ENCODE measurements around the gene KLF6. TPM values are rescaled to one million over a fixed set of nuclear protein-coding genes. Genes with fewer than 3 reads are reported as not detected.

Gene KLF6
- total RNA-seq (2022; extraction: Qiagen RNA extraction) = 99.2 to 144 TPM (median 135 TPM) in 5 replicates

DNA sequence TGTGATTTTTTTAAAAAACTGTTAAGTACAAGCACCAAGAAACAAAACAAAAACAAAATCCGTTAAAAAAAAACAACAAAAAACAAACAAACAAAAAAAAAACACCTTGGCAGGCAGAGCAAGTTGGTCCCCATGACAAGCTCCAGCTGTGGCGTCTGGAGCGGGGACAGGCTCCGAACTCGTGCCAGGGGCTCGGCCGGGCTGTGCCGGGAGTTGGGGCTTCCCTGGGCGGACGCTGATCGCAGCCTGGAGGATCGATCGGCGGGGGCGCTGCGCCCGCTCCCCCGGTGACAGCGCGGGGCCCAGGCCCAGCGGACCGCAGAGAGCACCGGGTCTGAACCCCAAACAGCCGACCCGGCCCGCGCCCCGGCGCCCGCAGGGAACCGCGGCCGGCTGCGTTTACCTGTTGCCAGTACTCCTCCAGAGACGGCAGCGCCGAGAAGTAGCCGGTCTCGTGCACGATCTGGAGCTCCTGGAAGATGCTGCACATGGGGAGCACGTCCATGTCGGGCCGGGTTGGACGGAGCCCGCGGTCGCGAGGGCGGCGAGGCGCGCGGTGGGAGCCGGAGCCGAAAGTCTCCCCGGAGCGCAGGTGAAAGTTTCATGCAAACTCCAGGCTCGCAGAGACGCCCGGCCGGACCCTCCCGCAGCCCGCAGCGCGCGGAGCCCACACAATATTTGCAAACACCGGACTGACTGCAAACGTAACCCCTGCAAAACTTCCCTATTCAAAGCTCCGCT is at the start of gene KLF6:
TSS of gene KLF6 (minus strand) at position 700 of the 741 bp plus-strand sequence. CDS start at position 505, 195 bp downstream.

